HG03039 (cell line): ENCODE results near the gene KLRF1.

Source experiments
- ATAC-seq: cut with Tn5 transposase; IDR thresholded peaks from one replicate; pipeline ENCODE4 v1.9.1; 2021; ENCODE audit warnings: mild to moderate bottlenecking, moderate library complexity; ENCODE audit not compliant: unreplicated experiment

The KLRF1 gene

GRCh38 chr12:9827209-9827888, at the start of gene KLRF1:
Gene KLRF1 (plus strand): TSS chr12:9827481. CDS start chr12:9827545, 64 bp downstream.
- ATAC-seq: no peak

- ATAC-seq: no peak
Observed at GRCh38 chr12:9779209-9779608, 48.1 kb upstream of the KLRF1 start.

GRCh38 chr12:9781360-9781759, 45.9 kb upstream of the KLRF1 start:
- no peak for ATAC-seq

GRCh38 chr12:9782547-9783382, 44.5 kb upstream of the KLRF1 start:
- ATAC-seq: no peak

GRCh38 chr12:9784326-9784725, 43.0 kb upstream of the KLRF1 start:
- no peak for ATAC-seq

- ATAC-seq: no peak
Observed at GRCh38 chr12:9784816-9785215, 42.5 kb upstream of the KLRF1 start.

- ATAC-seq: no peak
Observed at GRCh38 chr12:9786726-9787717, 40.3 kb upstream of the KLRF1 start.

- ATAC-seq: no peak
Observed at GRCh38 chr12:9792185-9792900, 34.9 kb upstream of the KLRF1 start.

GRCh38 chr12:9792961-9793617, 34.2 kb upstream of the KLRF1 start:
- no peak for ATAC-seq

- ATAC-seq: no peak
Observed at GRCh38 chr12:9793779-9794395, 33.4 kb upstream of the KLRF1 start.

GRCh38 chr12:9794484-9795093, 32.7 kb upstream of the KLRF1 start:
- no peak for ATAC-seq

- ATAC-seq: no peak
Observed at GRCh38 chr12:9795945-9796344, 31.3 kb upstream of the KLRF1 start.

- ATAC-seq: no peak
Observed at GRCh38 chr12:9796346-9796745, 30.9 kb upstream of the KLRF1 start.

- ATAC-seq: no peak
Observed at GRCh38 chr12:9796971-9797370, 30.3 kb upstream of the KLRF1 start.

GRCh38 chr12:9797722-9798619, 29.3 kb upstream of the KLRF1 start:
- peak; percentile 89 for ATAC-seq

- no peak for ATAC-seq
Observed at GRCh38 chr12:9799961-9800360, 27.3 kb upstream of the KLRF1 start.

- no peak for ATAC-seq
Observed at GRCh38 chr12:9805883-9806282, 21.4 kb upstream of the KLRF1 start.

- no peak for ATAC-seq
Observed at GRCh38 chr12:9806714-9807113, 20.6 kb upstream of the KLRF1 start.
